HG03575 (cell line): ENCODE data around the gene SYNGAP1.

Experiments used
- ATAC-seq: cut with Tn5 transposase; IDR thresholded peaks from one replicate; pipeline ENCODE4 v1.9.1; 2021; ENCODE audit not compliant: unreplicated experiment, insufficient number of reproducible peaks, low FRiP score; ENCODE audit errors: extremely low read depth

Gene SYNGAP1

DNA sequence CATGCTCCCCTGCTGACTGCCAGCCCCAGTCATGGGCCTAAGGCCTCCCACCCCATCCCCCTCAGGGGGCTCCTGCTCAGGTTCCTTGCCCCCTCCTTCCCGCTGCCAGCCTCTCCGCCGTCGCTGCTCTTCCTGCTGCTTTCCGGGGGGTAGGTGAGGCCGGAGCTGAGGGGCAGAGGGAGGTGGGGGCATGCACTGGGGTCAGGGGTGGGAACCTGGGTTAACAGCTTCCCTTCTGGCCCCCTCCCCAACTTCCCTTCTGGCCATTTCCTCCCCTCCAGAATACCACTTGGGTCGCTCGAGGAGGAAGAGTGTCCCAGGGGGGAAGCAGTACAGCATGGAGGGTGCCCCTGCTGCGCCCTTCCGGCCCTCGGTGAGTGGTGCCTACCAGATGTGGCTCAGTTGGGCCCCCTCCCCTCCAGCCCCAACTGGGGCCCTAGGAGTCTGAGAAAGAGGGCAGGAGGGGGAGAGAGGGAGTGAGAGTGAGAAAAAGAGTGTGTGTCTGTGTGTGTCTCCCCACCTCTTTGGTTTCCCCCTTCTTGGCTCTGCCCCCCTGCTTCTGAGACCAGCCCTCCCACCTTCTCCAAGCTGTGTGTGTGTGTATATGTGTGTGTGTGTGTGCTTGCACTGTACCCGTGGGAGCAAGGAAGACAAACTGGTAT, 12.1 kb downstream of the SYNGAP1 start:
- ATAC-seq: no peak

DNA sequence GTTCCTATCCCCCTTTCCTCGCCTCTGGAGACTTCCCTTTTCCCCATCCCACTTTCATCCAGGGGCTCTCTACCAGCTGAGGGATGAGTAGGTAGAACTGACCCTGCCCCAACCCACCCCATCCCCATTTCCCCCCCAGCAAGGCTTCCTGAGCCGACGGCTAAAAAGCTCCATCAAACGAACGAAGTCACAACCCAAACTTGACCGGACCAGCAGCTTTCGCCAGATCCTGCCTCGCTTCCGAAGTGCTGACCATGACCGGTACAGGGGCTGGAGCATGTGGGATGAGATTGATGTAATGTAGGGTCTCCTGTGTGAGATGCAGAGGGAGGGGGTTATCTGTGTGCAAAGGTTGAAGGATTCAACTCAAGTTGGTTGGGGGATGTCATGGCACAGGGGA, 12.7 kb downstream of the SYNGAP1 start:
- no peak for ATAC-seq

DNA sequence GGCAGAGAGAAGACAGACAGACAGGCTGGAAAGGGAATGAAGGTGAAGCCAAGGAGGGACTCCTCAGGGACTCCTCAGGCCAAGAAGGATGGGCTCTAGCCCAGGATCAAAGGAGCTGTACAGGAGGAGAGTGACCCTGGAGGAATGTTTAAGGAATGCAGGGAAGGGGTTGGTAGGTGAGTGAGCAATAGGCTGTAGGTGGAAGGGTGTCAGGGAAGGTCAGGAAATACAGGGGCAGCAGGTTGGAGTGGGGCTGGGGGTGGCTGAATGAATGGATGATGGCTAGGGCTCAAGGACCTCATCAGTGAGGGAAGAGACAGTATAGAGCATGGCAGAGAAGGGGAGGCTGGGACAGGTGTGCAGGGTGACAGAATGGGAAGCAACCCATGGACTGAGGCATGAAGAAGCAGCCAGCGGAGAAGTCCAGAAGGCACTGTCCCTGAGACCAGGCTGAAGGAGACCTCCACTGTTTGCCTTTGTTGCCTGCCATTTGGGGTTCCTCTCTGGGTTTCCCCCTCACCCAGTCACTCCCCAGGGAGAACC, 13.2 kb downstream of the SYNGAP1 start:
- no peak for ATAC-seq

DNA sequence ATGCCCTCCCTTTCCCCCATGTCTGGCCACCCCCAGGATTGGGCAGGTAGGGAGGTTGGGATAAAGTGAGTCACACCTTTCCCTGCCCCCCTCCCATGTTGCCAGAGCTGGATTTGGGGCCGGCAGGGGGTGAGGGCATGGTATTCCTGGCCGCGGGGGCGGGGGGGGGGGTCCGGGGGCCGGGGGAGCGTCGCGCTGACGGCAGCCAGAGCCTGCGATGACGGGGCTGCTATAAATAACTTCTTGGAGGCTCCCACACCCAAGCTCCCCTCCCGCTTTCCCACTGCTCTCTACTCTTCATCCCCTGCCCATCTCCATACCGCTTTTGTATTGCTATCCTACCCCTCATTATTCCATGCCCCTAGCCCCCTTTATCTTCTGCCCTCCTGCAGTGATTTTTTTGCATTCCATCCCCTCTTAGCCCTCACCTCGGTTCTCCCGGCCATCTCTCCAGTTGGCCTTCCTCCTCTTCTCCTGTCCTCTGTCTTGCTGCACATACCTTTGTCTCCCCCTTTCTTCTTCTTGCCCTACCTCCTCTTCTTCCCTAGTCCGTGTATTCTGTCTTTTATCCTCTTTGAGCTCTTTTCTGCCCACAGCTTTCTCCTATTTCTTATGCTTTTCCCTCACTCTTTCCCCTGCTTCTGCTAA, 13.8 kb downstream of the SYNGAP1 start:
- ATAC-seq: no peak

DNA sequence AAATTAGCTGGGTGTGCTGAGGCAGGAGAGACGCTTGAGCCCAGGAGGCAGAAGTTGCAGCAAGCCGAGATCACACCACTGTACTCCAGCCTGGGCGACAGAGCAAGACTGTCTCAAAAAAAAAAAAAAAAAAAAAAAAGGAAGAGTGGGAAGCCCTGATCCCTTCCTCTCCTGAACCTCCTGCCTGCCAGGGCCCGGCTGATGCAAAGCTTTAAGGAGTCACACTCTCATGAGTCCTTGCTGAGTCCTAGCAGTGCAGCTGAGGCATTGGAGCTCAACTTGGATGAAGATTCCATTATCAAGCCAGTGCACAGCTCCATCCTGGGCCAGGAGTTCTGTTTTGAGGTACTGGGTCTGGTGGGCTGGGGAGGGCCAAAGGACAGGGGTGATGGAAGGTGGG, 15.1 kb downstream of the SYNGAP1 start:
- no peak for ATAC-seq

DNA sequence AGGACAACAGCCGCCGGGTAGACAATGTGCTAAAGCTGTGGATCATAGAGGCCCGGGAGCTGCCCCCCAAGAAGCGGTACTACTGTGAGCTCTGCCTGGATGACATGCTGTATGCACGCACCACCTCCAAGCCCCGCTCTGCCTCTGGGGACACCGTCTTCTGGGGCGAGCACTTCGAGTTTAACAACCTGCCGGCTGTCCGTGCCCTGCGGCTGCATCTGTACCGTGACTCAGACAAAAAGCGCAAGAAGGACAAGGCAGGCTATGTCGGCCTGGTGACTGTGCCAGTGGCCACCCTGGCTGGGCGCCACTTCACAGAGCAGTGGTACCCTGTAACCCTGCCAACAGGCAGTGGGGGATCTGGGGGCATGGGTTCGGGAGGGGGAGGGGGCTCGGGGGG, 17.8 kb downstream of the SYNGAP1 start:
- ATAC-seq: no peak

DNA sequence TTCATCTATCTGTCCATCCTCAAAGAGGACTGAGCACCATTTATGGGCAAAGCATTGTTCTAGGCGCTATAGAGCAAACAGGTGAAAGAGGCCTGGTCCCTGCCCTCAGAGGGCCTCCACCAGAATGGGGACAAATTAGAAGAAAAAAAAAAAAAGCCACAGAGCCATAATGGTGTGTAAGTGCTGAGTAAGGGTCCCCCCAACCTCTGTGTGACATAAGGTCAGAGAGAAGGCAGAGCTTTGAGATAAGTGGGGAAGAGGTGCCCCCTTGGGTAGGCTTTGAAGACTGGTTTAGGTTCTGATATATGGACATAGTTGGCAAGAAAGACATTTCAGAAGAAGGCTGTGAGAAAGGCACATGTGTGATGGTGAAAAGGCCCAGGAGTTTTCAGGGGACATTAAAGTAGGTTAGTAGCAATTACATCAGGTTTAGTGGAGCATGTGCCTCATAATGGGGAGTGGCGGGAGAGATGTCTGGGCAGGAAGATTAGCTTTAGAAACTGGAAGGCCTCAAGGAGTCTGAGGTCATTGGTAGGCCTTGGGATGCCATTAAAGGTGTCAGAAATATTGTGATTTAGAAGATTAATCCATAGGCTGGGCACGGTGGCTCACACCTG, 19.2 kb downstream of the SYNGAP1 start:
- no peak for ATAC-seq

DNA sequence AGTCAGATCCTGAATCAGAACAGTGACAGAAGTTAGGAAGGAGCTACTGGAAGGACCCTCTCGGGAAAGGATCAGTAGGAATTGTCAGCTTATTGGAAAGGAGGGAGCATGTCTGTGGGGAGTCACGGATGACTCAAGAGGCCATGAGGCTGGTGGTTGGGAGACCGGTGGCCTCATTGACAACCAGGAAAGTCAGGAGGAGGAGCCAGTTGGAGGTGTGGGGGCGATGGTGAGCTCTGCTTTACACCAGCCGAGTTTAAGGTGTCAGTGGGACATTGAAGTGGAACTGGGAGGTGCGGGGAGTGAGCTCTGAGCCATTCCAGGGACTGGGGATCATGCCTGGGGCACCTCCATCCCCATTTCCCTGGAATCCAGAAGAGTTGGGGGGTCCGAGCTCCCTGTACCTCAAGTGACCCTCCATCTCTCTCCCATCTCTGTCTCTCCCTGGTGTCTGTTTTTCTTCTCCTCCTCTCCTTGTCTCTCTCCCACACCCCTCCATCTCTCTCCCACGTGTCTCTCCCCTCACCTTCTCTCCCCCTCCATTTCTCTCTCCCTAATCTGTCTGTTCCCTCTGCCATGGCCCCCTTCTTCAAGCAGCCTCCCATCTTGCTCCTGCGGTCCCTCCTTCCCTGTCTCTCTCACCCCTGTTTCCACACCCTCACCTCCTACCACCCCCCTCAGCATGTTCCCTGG, 20.2 kb downstream of the SYNGAP1 start:
- ATAC-seq: no peak

DNA sequence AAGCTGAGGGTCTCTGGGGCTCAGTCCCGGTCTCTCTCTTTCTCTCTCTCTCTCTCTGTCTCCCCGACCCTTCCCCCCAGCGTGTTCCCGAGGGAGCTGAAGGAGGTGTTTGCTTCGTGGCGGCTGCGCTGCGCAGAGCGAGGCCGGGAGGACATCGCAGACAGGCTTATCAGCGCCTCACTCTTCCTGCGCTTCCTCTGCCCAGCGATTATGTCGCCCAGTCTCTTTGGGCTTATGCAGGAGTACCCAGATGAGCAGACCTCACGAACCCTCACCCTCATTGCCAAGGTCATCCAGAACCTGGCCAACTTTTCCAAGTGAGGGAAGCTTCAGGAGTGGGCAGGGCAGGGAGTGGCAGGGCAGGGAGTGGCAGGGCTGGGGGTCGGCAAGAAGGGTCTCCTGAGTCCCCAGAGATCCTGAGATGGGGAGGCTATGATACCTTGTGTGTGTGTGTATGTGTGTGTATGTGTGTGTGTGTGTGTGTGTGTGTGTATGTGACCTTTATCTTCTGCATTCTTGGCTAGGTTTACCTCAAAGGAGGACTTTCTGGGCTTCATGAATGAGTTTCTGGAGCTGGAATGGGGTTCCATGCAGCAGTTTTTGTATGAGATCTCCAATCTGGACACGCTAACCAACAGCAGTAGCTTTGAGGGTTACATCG, 20.9 kb downstream of the SYNGAP1 start:
- ATAC-seq: no peak

DNA sequence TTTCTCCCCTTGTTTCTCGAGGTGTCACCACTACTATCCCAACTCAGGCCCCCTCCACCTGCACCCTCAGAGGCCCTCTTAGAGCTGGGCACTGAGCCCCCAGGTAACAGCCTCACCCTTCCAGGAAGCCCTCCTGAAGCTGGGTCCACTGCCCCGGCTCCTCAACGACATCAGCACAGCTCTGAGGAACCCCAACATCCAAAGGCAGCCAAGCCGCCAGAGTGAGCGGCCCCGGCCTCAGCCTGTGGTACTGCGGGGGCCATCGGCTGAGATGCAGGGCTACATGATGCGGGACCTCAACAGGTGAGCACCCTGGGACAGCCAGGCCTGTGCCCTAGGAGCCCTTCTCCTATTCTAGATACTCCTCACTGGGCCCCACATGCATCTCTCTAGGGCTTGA, 21.6 kb downstream of the SYNGAP1 start:
- no peak for ATAC-seq

DNA sequence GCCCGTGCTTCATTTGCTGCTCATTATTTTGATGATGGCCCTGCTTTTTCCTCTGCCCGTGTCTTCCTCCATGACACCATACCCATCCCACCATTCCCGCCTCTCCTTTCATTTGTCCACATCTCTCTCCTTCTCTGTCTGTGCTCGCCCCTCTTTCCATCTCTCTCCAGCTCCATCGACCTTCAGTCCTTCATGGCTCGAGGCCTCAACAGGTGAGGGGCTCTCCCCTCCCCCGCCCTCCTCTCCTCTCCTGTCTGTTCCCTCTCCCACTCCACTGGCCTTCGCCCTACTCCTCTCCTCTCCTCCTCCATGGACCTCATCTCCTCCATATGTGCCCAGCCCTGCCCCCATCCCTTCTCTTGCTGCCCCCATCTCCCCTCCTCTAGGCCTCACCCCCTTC, 22.4 kb downstream of the SYNGAP1 start:
- no peak for ATAC-seq

DNA sequence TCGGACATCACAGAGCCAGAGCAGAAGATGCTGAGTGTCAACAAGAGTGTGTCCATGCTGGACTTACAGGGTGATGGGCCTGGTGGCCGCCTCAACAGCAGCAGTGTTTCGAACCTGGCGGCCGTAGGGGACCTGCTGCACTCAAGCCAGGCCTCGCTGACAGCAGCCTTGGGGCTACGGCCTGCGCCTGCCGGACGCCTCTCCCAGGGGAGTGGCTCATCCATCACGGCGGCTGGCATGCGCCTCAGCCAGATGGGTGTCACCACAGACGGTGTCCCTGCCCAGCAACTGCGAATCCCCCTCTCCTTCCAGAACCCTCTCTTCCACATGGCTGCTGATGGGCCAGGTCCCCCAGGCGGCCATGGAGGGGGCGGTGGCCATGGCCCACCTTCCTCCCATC, 23.2 kb downstream of the SYNGAP1 start:
- ATAC-seq: no peak

DNA sequence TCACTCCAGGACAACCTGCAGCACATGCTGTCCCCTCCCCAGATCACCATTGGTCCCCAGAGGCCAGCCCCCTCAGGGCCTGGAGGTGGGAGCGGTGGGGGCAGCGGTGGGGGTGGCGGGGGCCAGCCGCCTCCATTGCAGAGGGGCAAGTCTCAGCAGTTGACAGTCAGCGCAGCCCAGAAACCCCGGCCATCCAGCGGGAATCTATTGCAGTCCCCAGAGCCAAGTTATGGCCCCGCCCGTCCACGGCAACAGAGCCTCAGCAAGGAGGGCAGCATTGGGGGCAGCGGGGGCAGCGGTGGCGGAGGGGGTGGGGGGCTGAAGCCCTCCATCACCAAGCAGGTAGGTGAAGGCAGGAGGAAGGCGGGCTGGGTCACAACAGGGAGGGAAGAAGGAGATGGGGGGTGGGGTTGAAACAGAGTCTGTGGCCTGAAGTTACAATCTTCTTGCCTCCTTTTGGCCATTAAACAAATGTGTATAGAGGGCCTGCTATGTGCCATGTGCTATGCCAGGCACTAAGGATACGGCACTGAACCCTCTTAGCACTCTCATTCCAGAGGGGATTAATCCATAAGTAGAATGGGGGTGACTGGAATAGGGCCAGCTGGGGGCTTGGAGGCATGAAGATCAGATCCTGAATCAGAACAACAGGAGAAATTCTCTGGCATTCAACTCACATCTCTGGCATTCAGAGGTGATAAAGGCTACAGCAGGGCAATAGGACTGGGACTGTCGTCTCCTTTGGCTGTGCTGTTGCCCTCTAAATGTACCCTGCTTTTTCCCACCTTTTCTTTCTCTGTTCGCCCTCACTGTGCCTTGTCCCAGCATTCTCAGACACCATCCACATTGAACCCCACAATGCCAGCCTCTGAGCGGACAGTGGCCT, 24.0 kb downstream of the SYNGAP1 start:
- no peak for ATAC-seq

DNA sequence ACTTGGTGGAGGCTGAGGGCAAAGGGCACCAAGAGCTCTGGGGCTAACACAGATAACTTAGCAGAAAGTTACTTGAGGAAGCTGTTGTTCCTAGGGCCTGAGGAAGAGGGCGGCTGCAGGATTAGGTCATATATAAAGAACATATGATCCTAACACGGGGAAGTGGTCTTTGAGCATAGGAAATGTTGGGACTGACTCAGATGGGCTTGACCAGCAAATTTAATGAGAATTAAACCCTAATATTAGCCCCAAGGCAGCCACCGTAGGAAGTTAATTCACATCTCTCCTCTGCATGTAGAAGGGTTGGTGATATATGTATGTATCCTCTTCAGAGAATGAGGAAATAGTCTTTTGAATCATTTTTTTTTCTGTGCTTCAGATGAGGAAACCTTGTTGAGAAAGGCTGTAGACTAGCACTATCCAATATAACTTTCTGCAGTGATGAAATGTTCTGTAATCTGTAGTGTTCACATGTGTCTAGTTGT, 25.3 kb downstream of the SYNGAP1 start:
- ATAC-seq: no peak

DNA sequence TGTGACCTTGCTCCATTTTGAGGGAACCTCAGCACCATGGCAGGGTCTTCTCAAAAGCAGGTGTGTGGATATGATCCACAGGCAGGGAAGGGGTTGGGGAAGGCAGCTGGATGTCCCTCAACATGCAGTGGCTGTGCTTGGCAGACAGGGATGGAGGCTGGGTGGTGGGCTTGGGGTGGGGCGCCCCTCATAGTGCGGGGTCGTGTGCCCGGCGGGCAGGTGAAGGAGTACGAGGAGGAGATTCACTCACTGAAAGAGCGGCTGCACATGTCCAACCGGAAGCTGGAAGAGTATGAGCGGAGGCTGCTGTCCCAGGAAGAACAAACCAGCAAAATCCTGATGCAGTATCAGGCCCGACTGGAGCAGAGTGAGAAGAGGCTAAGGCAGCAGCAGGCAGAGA, 26.5 kb downstream of the SYNGAP1 start:
- ATAC-seq: no peak

DNA sequence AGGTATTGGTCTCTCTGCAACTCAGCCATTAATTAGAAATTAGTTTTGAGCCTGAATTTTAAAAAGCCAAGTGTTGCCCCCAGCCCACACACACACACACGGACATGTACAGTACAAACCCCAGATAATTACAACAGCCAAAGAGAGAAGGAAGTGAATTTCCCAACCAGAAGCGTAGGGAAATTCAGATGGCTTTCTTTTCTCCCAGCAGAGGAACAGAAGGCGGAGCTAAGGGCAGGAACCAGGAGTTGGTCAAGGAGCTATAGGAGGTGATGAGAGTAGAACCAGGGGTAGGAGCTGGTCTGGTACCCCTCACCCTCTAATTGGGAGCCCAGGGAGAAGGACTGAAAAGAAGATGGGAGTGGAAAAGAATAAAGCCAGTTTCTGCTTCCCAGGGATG, 30.6 kb downstream of the SYNGAP1 start:
- no peak for ATAC-seq

DNA sequence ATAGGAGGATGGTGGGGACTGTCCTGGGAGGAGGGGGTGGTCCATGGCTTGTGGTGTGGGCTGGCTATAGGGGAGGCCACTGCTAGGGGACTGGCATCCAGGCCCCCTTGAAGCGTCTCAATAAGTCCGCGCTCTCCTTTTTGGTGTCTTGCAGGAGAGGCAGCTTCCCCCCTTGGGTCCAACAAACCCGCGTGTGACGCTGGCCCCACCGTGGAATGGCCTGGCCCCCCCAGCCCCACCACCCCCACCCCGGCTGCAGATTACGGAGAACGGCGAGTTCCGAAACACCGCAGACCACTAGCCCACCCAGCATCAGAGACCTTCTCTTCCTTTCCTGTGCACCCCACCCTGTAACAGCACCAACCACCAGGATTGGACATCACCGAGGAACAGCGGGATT, 31.7 kb downstream of the SYNGAP1 start:
- no peak for ATAC-seq

DNA sequence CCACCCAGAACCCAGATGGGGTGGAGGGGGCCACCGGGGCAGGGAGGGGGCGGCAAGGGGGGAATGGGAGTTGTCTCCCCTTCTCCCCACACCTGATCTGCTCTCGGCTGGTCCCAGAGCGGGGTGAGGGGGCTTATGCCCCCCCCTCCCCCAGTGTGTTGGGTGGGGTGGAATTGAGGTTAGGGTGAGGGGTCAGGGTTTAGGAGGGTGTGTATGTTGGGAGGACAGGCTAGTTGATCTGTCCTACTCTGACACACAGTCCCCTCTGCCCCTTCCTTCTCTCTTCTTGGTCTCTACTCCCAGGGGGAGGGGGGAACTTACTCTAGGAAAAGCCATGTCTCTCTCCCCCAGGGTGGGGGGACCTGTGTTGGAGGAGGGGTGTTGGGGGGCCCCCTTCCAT, 32.6 kb downstream of the SYNGAP1 start:
- ATAC-seq: no peak
